ENCODE measurements around the gene CA5B.

- TF ChIP-seq, protein P1, sequence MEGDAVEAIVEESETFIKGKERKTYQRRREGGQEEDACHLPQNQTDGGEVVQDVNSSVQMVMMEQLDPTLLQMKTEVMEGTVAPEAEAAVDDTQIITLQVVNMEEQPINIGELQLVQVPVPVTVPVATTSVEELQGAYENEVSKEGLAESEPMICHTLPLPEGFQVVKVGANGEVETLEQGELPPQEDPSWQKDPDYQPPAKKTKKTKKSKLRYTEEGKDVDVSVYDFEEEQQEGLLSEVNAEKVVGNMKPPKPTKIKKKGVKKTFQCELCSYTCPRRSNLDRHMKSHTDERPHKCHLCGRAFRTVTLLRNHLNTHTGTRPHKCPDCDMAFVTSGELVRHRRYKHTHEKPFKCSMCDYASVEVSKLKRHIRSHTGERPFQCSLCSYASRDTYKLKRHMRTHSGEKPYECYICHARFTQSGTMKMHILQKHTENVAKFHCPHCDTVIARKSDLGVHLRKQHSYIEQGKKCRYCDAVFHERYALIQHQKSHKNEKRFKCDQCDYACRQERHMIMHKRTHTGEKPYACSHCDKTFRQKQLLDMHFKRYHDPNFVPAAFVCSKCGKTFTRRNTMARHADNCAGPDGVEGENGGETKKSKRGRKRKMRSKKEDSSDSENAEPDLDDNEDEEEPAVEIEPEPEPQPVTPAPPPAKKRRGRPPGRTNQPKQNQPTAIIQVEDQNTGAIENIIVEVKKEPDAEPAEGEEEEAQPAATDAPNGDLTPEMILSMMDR (IDR thresholded peaks at IDR 0.05; ENCODE audit: low read length): no peak
- no peak for TF ChIP-seq EZH2 (IDR thresholded peaks at IDR 0.05; ENCODE audit: borderline replicate concordance, low read length)
Measured at GRCh38 chrX:15724911-15725310, 13.2 kb upstream of the CA5B start.

Data from OCI-LY1 (cell line).